H1 (cell line): ENCODE measurements around the gene CHN2. TPM values are rescaled to one million over a fixed set of nuclear protein-coding genes. Genes with fewer than 3 reads are reported as not detected.

Experiments
- CTCF ChIA-PET: fragments of 300-600 bp; sonication (Branson Sonifier 250); formaldehyde crosslinking; loops from one replicate; lab custom pipeline; 2021; ENCODE audit not compliant: partially characterized antibody; lab: Charles Lee
- POLR2A ChIA-PET: fragments of 300-600 bp; sonication (Branson Sonifier 250); formaldehyde crosslinking; loops from one replicate; lab custom pipeline; 2021; ENCODE audit warnings: inconsistent platforms; ENCODE audit not compliant: partially characterized antibody; lab: Charles Lee
- DNase-seq, 2 experiments: peaks; one replicate each; pipeline versions ENCODE4 v3.0.0 to v3.0.0-alpha.2; 2010 to 2022; ENCODE audit warnings: low spot score in 2 of 2, low read depth in 1 of 2, mixed read lengths in 1 of 2
- FAIRE-seq: peaks from 2 replicates; lab custom pipeline; 2011; peaks lifted over from hg19 to GRCh38; lab: Jason Lieb, UNC
- H2AFZ ChIP-seq: 2 replicates; pipeline ENCODE4 v1.8.1; 2012; ENCODE audit warnings: low read length, inconsistent platforms
- H2AK5ac ChIP-seq: 2 replicates; pipeline ENCODE4 v1.6.1; 2013; ENCODE audit warnings: low read depth, low read length
- H2BK120ac ChIP-seq: replicated peaks from 2 replicates; pipeline ENCODE3; 2013; ENCODE audit warnings: low read depth, low read length, inconsistent platforms
- H2BK12ac ChIP-seq: 2 replicates; pipeline ENCODE4 v1.6.1; 2013; ENCODE audit warnings: low read depth, low read length
- H2BK15ac ChIP-seq: 2 replicates; pipeline ENCODE4 v1.6.1; 2013; ENCODE audit warnings: low read length
- H2BK20ac ChIP-seq: 2 replicates; pipeline ENCODE4 v1.6.1; 2013; ENCODE audit warnings: low read length
- H2BK5ac ChIP-seq: 2 replicates; pipeline ENCODE4 v1.6.1; 2013; ENCODE audit warnings: low read depth, low read length
- H3K14ac ChIP-seq: 2 replicates; pipeline ENCODE4 v1.6.1; 2013; ENCODE audit warnings: inconsistent platforms; ENCODE audit not compliant: insufficient read length
- H3K18ac ChIP-seq: 2 replicates; pipeline ENCODE4 v1.6.1; 2013; ENCODE audit warnings: low read length; ENCODE audit errors: extremely low read depth
- H3K23ac ChIP-seq: 2 replicates; pipeline ENCODE4 v1.6.1; 2013; ENCODE audit warnings: inconsistent platforms; ENCODE audit not compliant: insufficient read length
- H3K23me2 ChIP-seq: 2 replicates; pipeline ENCODE4 v1.6.1; 2013; ENCODE audit warnings: low read depth, low read length
- H3K27ac ChIP-seq: 2 replicates; pipeline ENCODE4 v1.6.1; 2011; ENCODE audit warnings: low read depth, low read length, inconsistent platforms
- H3K27me3 ChIP-seq, 4 experiments: replicated peaks in 1 of 4; 1 replicate in 1 of 4; 2 replicates in 3 of 4; pipeline versions ENCODE4 v1.6.1 to v1.8.1; 2011 to 2013; ENCODE audit warnings: low read length in 3 of 4, mild to moderate bottlenecking in 3 of 4, inconsistent platforms in 2 of 4, mixed read lengths in 2 of 4, moderate library complexity in 1 of 4; ENCODE audit not compliant: control insufficient read depth in 3 of 4, insufficient read depth in 3 of 4; ENCODE audit errors: extremely low read depth in 1 of 4
- H3K36me3 ChIP-seq, 4 experiments: 2 replicates each; pipeline versions ENCODE4 v1.6.1 to v1.8.1; 2011 to 2013; ENCODE audit warnings: mild to moderate bottlenecking in 4 of 4, low read length in 3 of 4, moderate library complexity in 2 of 4, control low read depth in 1 of 4, inconsistent platforms in 1 of 4; ENCODE audit not compliant: insufficient read depth in 4 of 4, control insufficient read depth in 2 of 4
- H3K4ac ChIP-seq: replicated peaks from 2 replicates; pipeline ENCODE3; 2013; ENCODE audit warnings: low read length, low read depth, mixed read lengths, inconsistent platforms; ENCODE audit not compliant: insufficient read length
- H3K4me1 ChIP-seq, 4 experiments: replicated peaks in 1 of 4; 1 replicate in 1 of 4; 2 replicates in 3 of 4; pipeline versions ENCODE4 v1.6.1 to v1.8.1; 2011 to 2013; ENCODE audit warnings: low read length in 3 of 4, inconsistent platforms in 2 of 4, mixed read lengths in 1 of 4; ENCODE audit not compliant: insufficient read depth in 4 of 4, control insufficient read depth in 3 of 4
- H3K4me2 ChIP-seq, 2 experiments: 2 replicates each; pipeline versions ENCODE4 v1.6.1 to v1.8.1; 2011 to 2013; ENCODE audit warnings: low read depth in 2 of 2, low read length in 2 of 2, control low read depth in 1 of 2, inconsistent platforms in 1 of 2, mild to moderate bottlenecking in 1 of 2; ENCODE audit not compliant: insufficient read depth in 1 of 2
- H3K4me3 ChIP-seq, 4 experiments: fragments of 200-600, 300-600 bp in 1 of 4; sonication (generic), shearing (Covaris generic), sonication (Bioruptor Twin) in 1 of 4; 2 replicates each; pipeline versions ENCODE4 v1.5.1 to v1.8.1; 2011 to 2016; ENCODE audit warnings: low read length in 4 of 4, low read depth in 3 of 4, control low read depth in 2 of 4, inconsistent platforms in 2 of 4, mild to moderate bottlenecking in 2 of 4, mixed read lengths in 1 of 4, moderate library complexity in 1 of 4; ENCODE audit not compliant: insufficient read depth in 2 of 4; ENCODE audit errors: extremely low read depth in 1 of 4
- H3K56ac ChIP-seq: replicated peaks from 2 replicates; pipeline ENCODE3; 2013; ENCODE audit warnings: low read depth, mild to moderate bottlenecking, mixed read lengths, low read length, inconsistent platforms; ENCODE audit not compliant: insufficient read length
- H3K79me1 ChIP-seq: 2 replicates; pipeline ENCODE4 v1.6.1; 2013; ENCODE audit warnings: low read depth, low read length, control low read depth
- H3K79me2 ChIP-seq, 2 experiments: 2 replicates each; pipeline versions ENCODE4 v1.6.1 to v1.8.1; 2012 to 2013; ENCODE audit warnings: low read length in 2 of 2, mild to moderate bottlenecking in 2 of 2, inconsistent platforms in 1 of 2; ENCODE audit not compliant: insufficient read depth in 2 of 2, control insufficient read depth in 1 of 2
- H3K9ac ChIP-seq, 4 experiments: replicated peaks in 1 of 4; 1 replicate in 1 of 4; 2 replicates in 3 of 4; pipeline versions ENCODE4 v1.6.1 to v1.8.1; 2011 to 2013; ENCODE audit warnings: low read depth in 3 of 4, low read length in 3 of 4, control low read depth in 2 of 4, mild to moderate bottlenecking in 2 of 4, moderate library complexity in 2 of 4, inconsistent platforms in 1 of 4; ENCODE audit errors: extremely low read depth in 1 of 4
- H3K9me3 ChIP-seq, 2 experiments: 2 replicates each; pipeline versions ENCODE4 v1.6.1 to v1.8.1; 2012 to 2013; ENCODE audit warnings: mild to moderate bottlenecking in 2 of 2, moderate library complexity in 2 of 2, control low read depth in 1 of 2, inconsistent platforms in 1 of 2, low read depth in 1 of 2, low read length in 1 of 2, mixed read lengths in 1 of 2; ENCODE audit not compliant: insufficient read depth in 2 of 2
- H4K20me1 ChIP-seq, 2 experiments: replicated peaks in 1 of 2; 2 replicates each; pipeline versions ENCODE3 to v1.8.1; 2011 to 2013; ENCODE audit warnings: inconsistent platforms in 2 of 2, low read length in 2 of 2, mild to moderate bottlenecking in 1 of 2; ENCODE audit not compliant: insufficient read depth in 2 of 2, control insufficient read depth in 1 of 2
- H4K5ac ChIP-seq: 2 replicates; pipeline ENCODE4 v1.6.1; 2013; ENCODE audit warnings: low read length, low read depth, mixed read lengths, inconsistent platforms; ENCODE audit not compliant: insufficient read length
- H4K8ac ChIP-seq: 2 replicates; pipeline ENCODE4 v1.8.0; 2013; ENCODE audit warnings: mild to moderate bottlenecking, moderate library complexity, low read length, inconsistent platforms; ENCODE audit not compliant: insufficient read depth; ENCODE audit errors: extremely low read depth
- H4K91ac ChIP-seq: replicated peaks from 2 replicates; pipeline ENCODE3; 2013; ENCODE audit warnings: low read length, mixed read lengths, inconsistent platforms; ENCODE audit not compliant: insufficient read length
- BCL11A ChIP-seq, 2 experiments: IDR thresholded peaks; one replicate each; pipeline ENCODE4 v1.6.1; 2011; ENCODE audit warnings: low read depth in 2 of 2, low read length in 2 of 2, mild to moderate bottlenecking in 2 of 2
- CEBPB ChIP-seq: IDR thresholded peaks from 2 replicates; pipeline ENCODE4 v1.6.1; 2012; ENCODE audit warnings: low read depth, low read length
- CHD2 ChIP-seq: IDR thresholded peaks from 2 replicates; pipeline ENCODE4 v1.6.1; 2012; ENCODE audit warnings: low read length, improper control_type of control experiment
- EGR1 ChIP-seq: IDR thresholded peaks from 2 replicates; pipeline ENCODE4 v1.6.1; 2011; ENCODE audit warnings: low read depth, low read length, borderline replicate concordance
- EP300 ChIP-seq, 2 experiments: IDR thresholded peaks; 1 replicate in 1 of 2; 2 replicates in 1 of 2; pipeline ENCODE4 v1.6.1; 2011 to 2012; ENCODE audit warnings: low read depth in 2 of 2, low read length in 2 of 2, mild to moderate bottlenecking in 2 of 2, borderline replicate concordance in 1 of 2, inconsistent platforms in 1 of 2, moderate library complexity in 1 of 2
- NRF1 ChIP-seq: IDR thresholded peaks from 2 replicates; pipeline ENCODE4 v1.6.1; 2011; ENCODE audit warnings: mild to moderate bottlenecking, low read depth, low read length, improper control_type of control experiment
- POU5F1 ChIP-seq: IDR thresholded peaks from 2 replicates; pipeline ENCODE4 v1.6.1; 2011; ENCODE audit warnings: low read depth, mild to moderate bottlenecking, low read length, moderate library complexity
- RXRA ChIP-seq: IDR thresholded peaks from 2 replicates; pipeline ENCODE4 v1.6.1; 2011; ENCODE audit warnings: low read depth, mild to moderate bottlenecking, low read length, moderate library complexity; ENCODE audit not compliant: insufficient read depth
- SIX5 ChIP-seq: IDR thresholded peaks from 2 replicates; pipeline ENCODE4 v1.6.1; 2011; ENCODE audit warnings: mild to moderate bottlenecking, low read depth, low read length
- SP2 ChIP-seq: IDR thresholded peaks from 2 replicates; pipeline ENCODE4 v1.6.1; 2012; ENCODE audit warnings: mild to moderate bottlenecking, low read length, inconsistent platforms
- WGBS, 2 experiments: shearing (Covaris generic) in 1 of 2; methylation state at CpG; one replicate each; pipeline versions ENCODE4 v1.1.6 to v1.1.7; 2013 to 2015; ENCODE audit warnings: low lambda C conversion rate in 2 of 2, mixed read lengths in 2 of 2, inconsistent platforms in 1 of 2, low coverage in 1 of 2, missing lambda C conversion rate in 1 of 2; ENCODE audit not compliant: insufficient replicate concordance in 2 of 2, insufficient coverage in 1 of 2, insufficient read length in 1 of 2; ENCODE audit errors: extremely low coverage in 1 of 2, missing lambda C conversion rate in 1 of 2; 5-methylcytosine and 5-hydroxymethylcytosine counted together
- polyA plus RNA-seq, 7 experiments: library from polyadenylated mRNA; depleted of rRNA in 3 of 7; stranded (reverse) in 5 of 7; unstranded in 2 of 7; fragments of >200 nt in 5 of 7; fragments of 200-250 nt in 2 of 7; gene quantifications; 1 replicate in 5 of 7; 2 replicates in 1 of 7; 4 replicates in 1 of 7; pipeline versions ENCODE4 v1.2.1 to v1.2.3, GENCODE V29; 2011 to 2013; ENCODE audit warnings: missing spikeins in 2 of 7, mixed read lengths in 2 of 7
- total RNA-seq: library from RNA; stranded (reverse); fragmentation: NEBNext Ultra II Directional; extraction: Animal tissue kit (Norgen Biotek cat#: 25700); gene quantifications from 2 replicates; pipeline ENCODE4 v1.2.1, GENCODE V29; 2021
- TF ChIP-seq, protein P1 (sequence below): IDR thresholded peaks from 2 replicates; pipeline ENCODE4 v1.6.1; 2012; ENCODE audit warnings: inconsistent platforms
- TF ChIP-seq, protein P2 (sequence below): IDR thresholded peaks from 2 replicates; pipeline ENCODE4 v1.6.1; 2011; ENCODE audit warnings: low read length, improper control_type of control experiment
- TF ChIP-seq, protein P3 (sequence below): IDR thresholded peaks from 2 replicates; pipeline ENCODE4 v1.6.1; 2011; ENCODE audit warnings: low read depth, mild to moderate bottlenecking, low read length; ENCODE audit not compliant: insufficient read depth

Gene CHN2
- total and polyA plus RNA-seq, 2 of the 8 experiments (the other 6 are each of a cell fraction or from before 2014, with no cell fraction given): 2.9 to 4.8 TPM

DNA sequence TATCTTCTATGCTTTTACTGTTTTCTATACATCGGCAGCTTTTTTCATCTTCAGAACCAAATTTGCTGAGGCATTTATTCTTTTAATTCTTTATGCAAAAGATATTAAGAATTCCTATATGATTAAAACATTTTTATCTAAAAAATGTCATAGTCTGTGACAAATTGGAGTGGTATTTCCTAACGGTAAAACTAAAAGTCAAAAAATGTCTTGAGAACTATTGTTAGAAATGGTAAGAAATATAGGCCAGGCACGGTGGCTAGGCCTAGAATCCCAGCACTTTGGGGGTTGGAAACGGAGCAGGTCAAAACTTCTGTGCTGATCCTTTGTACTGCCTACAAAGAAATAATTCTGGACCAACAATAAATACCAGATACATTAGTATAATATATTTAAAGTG lies 311.4 kb downstream of the CHN2 start:
- no peak for FAIRE-seq
- H3K4me3 ChIP-seq: no peak overlapping the region
- DNase-seq: no peak
- H3K9me3 ChIP-seq: no peaks in the 10 kb centered on the region
- no peak overlapping the region for H3K14ac ChIP-seq
- no peak overlapping the region for H3K18ac ChIP-seq
- no peaks in the 10 kb centered on the region for H4K20me1 ChIP-seq
- no peak overlapping the region for H3K9ac ChIP-seq
- peaks cover 0 to 5% (median 4%) of the 10 kb centered on the region in 4 experiments; a peak in 4 of 7 replicates for H3K4me1 ChIP-seq
- ChIA-PET CTCF (no interaction called here), POLR2A (interaction anchor here (0.6 kb wide), 1 partner anchor 490 kb away, joined by 3 read pairs; no protein-coding TSS in a partner anchor)
- no peak overlapping the region for H4K8ac ChIP-seq
- no peak overlapping the region for H2BK20ac ChIP-seq
- no peaks in the 10 kb centered on the region for H3K79me2 ChIP-seq
- H2AK5ac ChIP-seq: no peak overlapping the region
- no peak overlapping the region for H2BK15ac ChIP-seq
- H4K5ac ChIP-seq: no peak overlapping the region
- H3K36me3 ChIP-seq: no peaks in the 10 kb centered on the region
- WGBS, 2 experiments: 92% methylated on average over 4 of the region's 4 CpGs; no CpG with 5 or more reads in 1 of the 2 experiments
- no peak overlapping the region for H3K4me2 ChIP-seq
- H2AFZ ChIP-seq: no peak overlapping the region
- H3K23me2 ChIP-seq: no peaks in the 10 kb centered on the region
- no peak overlapping the region for H3K4ac ChIP-seq
- no peak overlapping the region for H4K91ac ChIP-seq
- H2BK12ac ChIP-seq: no peak overlapping the region
- peaks cover 0 to 1% (median 0%) of the 10 kb centered on the region in 4 experiments; a peak in 1 of 7 replicates for H3K27me3 ChIP-seq
- H2BK120ac ChIP-seq: no peak overlapping the region
- H3K27ac ChIP-seq: no peak overlapping the region
- H2BK5ac ChIP-seq: no peak overlapping the region
- no peak overlapping the region for H3K56ac ChIP-seq
- no peak overlapping the region for H3K23ac ChIP-seq
- H3K79me1 ChIP-seq: no peaks in the 10 kb centered on the region
- no peak for TF ChIP-seq CHD2
- TF ChIP-seq EP300 (IDR thresholded peaks at IDR 0.05; ENCODE audit: borderline replicate concordance in 1 of 2, low read depth in 2 of 2, low read length in 2 of 2): no peak
- no peak for TF ChIP-seq RXRA
- TF ChIP-seq, protein P1, sequence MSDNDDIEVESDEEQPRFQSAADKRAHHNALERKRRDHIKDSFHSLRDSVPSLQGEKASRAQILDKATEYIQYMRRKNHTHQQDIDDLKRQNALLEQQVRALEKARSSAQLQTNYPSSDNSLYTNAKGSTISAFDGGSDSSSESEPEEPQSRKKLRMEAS: no peak
- TF ChIP-seq, protein P2, sequence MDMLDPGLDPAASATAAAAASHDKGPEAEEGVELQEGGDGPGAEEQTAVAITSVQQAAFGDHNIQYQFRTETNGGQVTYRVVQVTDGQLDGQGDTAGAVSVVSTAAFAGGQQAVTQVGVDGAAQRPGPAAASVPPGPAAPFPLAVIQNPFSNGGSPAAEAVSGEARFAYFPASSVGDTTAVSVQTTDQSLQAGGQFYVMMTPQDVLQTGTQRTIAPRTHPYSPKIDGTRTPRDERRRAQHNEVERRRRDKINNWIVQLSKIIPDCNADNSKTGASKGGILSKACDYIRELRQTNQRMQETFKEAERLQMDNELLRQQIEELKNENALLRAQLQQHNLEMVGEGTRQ: no peak
- TF ChIP-seq POU5F1: no peak
- TF ChIP-seq, protein P3, sequence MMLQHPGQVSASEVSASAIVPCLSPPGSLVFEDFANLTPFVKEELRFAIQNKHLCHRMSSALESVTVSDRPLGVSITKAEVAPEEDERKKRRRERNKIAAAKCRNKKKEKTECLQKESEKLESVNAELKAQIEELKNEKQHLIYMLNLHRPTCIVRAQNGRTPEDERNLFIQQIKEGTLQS: no peak
- TF ChIP-seq CEBPB: no peak
- no peak for TF ChIP-seq SIX5
- no peak for TF ChIP-seq BCL11A (IDR thresholded peaks at IDR 0.05; ENCODE audit: low read depth in 2 of 2, low read length in 2 of 2)
- TF ChIP-seq NRF1: no peak
- TF ChIP-seq SP2: no peak
- no peak for TF ChIP-seq EGR1
